Kidney epithelial cell (primary cell): ENCODE measurements around the gene NPAS2. TPM values are rescaled to one million over a fixed set of nuclear protein-coding genes. Genes with fewer than 3 reads are reported as not detected.

Source experiments
- DNase-seq: peaks from one replicate; pipeline ENCODE4 v3.0.0-alpha.2; 2010; ENCODE audit warnings: low read depth
- H3K27me3 ChIP-seq: 2 replicates; pipeline ENCODE4 v1.6.0; 2011; ENCODE audit warnings: low read length; ENCODE audit not compliant: control insufficient read depth, insufficient read depth
- H3K36me3 ChIP-seq: 2 replicates; pipeline ENCODE4 v1.5.1; 2011; ENCODE audit warnings: low read length; ENCODE audit not compliant: control insufficient read depth, insufficient read depth
- H3K4me3 ChIP-seq: 2 replicates; pipeline ENCODE4 v1.5.1; 2011; ENCODE audit warnings: low read depth, mild to moderate bottlenecking, control low read depth, low read length
- total RNA-seq: library from RNA; depleted of rRNA; stranded (reverse); fragments of >200 nt; gene quantifications from 2 replicates; pipeline ENCODE4 v1.2.3, GENCODE V29; 2015
- TF ChIP-seq, protein P1 (sequence below): IDR thresholded peaks from 2 replicates; pipeline ENCODE4 v1.5.1; 2011; ENCODE audit warnings: mild to moderate bottlenecking, moderate library complexity, low read length, control low read depth, inconsistent platforms; ENCODE audit not compliant: insufficient read depth, poor library complexity, severe bottlenecking

NPAS2 gene
- total RNA-seq, 1 donor from 2014 or later: 11.2 TPM

GRCh38 chr2:100952512-100952911 lies 132.6 kb downstream of the NPAS2 start:
- no peaks in the 10 kb centered on the region for H3K27me3 ChIP-seq
- H3K36me3 ChIP-seq: no peaks in the 10 kb centered on the region
- DNase-seq: no peak
- no peak overlapping the region for H3K4me3 ChIP-seq
- TF ChIP-seq, protein P1, sequence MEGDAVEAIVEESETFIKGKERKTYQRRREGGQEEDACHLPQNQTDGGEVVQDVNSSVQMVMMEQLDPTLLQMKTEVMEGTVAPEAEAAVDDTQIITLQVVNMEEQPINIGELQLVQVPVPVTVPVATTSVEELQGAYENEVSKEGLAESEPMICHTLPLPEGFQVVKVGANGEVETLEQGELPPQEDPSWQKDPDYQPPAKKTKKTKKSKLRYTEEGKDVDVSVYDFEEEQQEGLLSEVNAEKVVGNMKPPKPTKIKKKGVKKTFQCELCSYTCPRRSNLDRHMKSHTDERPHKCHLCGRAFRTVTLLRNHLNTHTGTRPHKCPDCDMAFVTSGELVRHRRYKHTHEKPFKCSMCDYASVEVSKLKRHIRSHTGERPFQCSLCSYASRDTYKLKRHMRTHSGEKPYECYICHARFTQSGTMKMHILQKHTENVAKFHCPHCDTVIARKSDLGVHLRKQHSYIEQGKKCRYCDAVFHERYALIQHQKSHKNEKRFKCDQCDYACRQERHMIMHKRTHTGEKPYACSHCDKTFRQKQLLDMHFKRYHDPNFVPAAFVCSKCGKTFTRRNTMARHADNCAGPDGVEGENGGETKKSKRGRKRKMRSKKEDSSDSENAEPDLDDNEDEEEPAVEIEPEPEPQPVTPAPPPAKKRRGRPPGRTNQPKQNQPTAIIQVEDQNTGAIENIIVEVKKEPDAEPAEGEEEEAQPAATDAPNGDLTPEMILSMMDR: no peak

DNA sequence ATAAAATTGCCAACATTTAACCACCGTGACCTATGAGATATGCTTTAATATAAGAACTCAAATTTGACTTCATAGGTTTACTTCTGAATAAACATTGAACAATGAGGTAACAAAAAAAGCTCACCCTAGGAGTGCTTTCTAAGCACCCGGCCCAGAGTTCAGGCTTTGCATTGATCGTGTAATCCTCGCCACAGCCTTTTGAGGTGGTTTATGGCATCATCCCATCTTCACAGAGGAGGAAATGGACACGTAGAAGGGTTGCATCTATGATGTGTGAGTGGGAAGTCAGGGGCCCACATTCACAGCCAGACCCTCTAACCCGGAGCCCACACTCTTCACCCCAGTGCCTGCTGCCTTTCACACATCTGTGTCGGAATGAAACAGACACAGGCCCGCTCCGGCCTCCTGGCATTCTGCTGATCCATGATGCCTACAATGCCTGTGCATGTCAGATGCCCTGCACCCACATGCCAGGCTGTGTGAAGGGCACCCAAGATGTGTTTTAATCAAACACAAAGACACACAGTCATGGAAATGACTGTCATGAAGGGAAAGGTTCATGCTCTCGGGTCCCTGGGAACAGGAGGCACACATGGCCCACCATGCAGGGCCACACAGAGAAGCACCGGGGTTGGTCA lies 133.6 kb downstream of the NPAS2 start:
- no peaks in the 10 kb centered on the region for H3K36me3 ChIP-seq
- DNase-seq: no peak
- H3K4me3 ChIP-seq: no peak overlapping the region
- no peaks in the 10 kb centered on the region for H3K27me3 ChIP-seq
- TF ChIP-seq, protein P1: no peak

GRCh38 chr2:100954044-100954420 lies 134.1 kb downstream of the NPAS2 start:
- Histone ChIP-seq H3K36me3 (no peaks in the 10 kb centered on the region), H3K27me3 (no peaks in the 10 kb centered on the region), H3K4me3 (no peak overlapping the region)
- TF ChIP-seq, protein P1: no peak
- DNase-seq: no peak

GRCh38 chr2:100955226-100955625 lies 135.3 kb downstream of the NPAS2 start:
- TF ChIP-seq, protein P1: no peak
- Histone ChIP-seq H3K36me3 (no peaks in the 10 kb centered on the region), H3K27me3 (no peaks in the 10 kb centered on the region), H3K4me3 (no peak overlapping the region)
- DNase-seq: no peak

DNA sequence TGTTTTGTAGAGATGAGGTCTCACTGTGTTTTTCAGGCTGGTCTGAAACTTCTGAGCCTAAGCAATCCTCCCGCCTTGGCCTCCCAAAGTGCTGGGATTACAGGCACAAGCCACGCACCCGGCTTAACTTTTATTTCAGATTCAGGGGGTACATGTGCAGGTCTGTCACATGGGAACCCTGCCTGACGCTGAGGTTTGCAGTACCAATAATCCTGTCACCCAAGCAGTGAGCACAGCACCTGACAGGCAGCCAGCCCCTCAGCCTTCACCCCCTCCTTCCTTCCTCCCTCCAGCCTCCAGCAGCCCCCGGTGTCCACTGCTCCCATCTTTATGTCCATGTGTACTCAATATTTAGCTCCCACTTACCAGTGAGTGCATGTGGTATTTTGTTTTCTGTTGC lies 136.1 kb downstream of the NPAS2 start:
- Histone ChIP-seq H3K27me3 (no peaks in the 10 kb centered on the region), H3K36me3 (no peaks in the 10 kb centered on the region), H3K4me3 (no peak overlapping the region)
- TF ChIP-seq, protein P1: no peak
- no peak for DNase-seq
